Raji (cell line): ENCODE measurements around the gene TPST2.

Source experiments
- POLR2A ChIP-seq: IDR thresholded peaks from 2 replicates; pipeline ENCODE4 v1.6.1; 2011; ENCODE audit warnings: low read depth, low read length, control low read depth; ENCODE audit not compliant: insufficient read depth

Gene TPST2

GRCh38 chr22:26558248-26558895 lies 31.6 kb downstream of the TPST2 start:
- TF ChIP-seq POLR2A: no peak

- TF ChIP-seq POLR2A: no peak
Observed at GRCh38 chr22:26556904-26557303, 33.0 kb downstream of the TPST2 start.

- no peak for TF ChIP-seq POLR2A
Observed at GRCh38 chr22:26555478-26555877, 34.5 kb downstream of the TPST2 start.

GRCh38 chr22:26554956-26555355 lies 35.0 kb downstream of the TPST2 start:
- TF ChIP-seq POLR2A: no peak

GRCh38 chr22:26553056-26553752 lies 36.7 kb downstream of the TPST2 start:
- no peak for TF ChIP-seq POLR2A

GRCh38 chr22:26552466-26552865 lies 37.5 kb downstream of the TPST2 start:
- no peak for TF ChIP-seq POLR2A

- TF ChIP-seq POLR2A: no peak
Observed at GRCh38 chr22:26551568-26551967, 38.4 kb downstream of the TPST2 start.

- TF ChIP-seq POLR2A: no peak
Observed at GRCh38 chr22:26550498-26551033, 39.4 kb downstream of the TPST2 start.

- no peak for TF ChIP-seq POLR2A
Observed at GRCh38 chr22:26549902-26550497, 39.9 kb downstream of the TPST2 start.

GRCh38 chr22:26548984-26549383 lies 40.9 kb downstream of the TPST2 start:
- no peak for TF ChIP-seq POLR2A

- no peak for TF ChIP-seq POLR2A
Observed at GRCh38 chr22:26548303-26548702, 41.6 kb downstream of the TPST2 start.

GRCh38 chr22:26547837-26548236 lies 42.1 kb downstream of the TPST2 start:
- no peak for TF ChIP-seq POLR2A

- TF ChIP-seq POLR2A: no peak
Observed at GRCh38 chr22:26547426-26547825, 42.5 kb downstream of the TPST2 start.

GRCh38 chr22:26546282-26546681 lies 43.6 kb downstream of the TPST2 start:
- TF ChIP-seq POLR2A: no peak

- no peak for TF ChIP-seq POLR2A
Observed at GRCh38 chr22:26545827-26546226, 44.1 kb downstream of the TPST2 start.

- no peak for TF ChIP-seq POLR2A
Observed at GRCh38 chr22:26545385-26545784, 44.5 kb downstream of the TPST2 start.
